NCI-H2227 treated with DMSO at 0.1 percent for 48 hours (cell line): ENCODE measurements around the gene INPP5E.
"Not testable (repeated sequence)": the region's sequence is repeated elsewhere in the genome, so short reads cannot be mapped to it uniquely, and the experiment has no call there.

ENCODE experiments used
- DNase-seq: peaks from one replicate; lab custom pipeline; 2025; lab: John Stamatoyannopoulos, UW

INPP5E gene

GRCh38 chr9:136426787-136427186 lies 12.9 kb downstream of the INPP5E start:
- DNase-seq: no peak

GRCh38 chr9:136425367-136425766 lies 14.3 kb downstream of the INPP5E start:
- not testable (repeated sequence) for DNase-seq

- no peak for DNase-seq
Measured at GRCh38 chr9:136424750-136425362, 14.8 kb downstream of the INPP5E start.

- no peak for DNase-seq
Measured at GRCh38 chr9:136423432-136424146, 16.1 kb downstream of the INPP5E start.

GRCh38 chr9:136422876-136423275 lies 16.8 kb downstream of the INPP5E start:
- no peak for DNase-seq

GRCh38 chr9:136421791-136422190 lies 17.9 kb downstream of the INPP5E start:
- no peak for DNase-seq

- no peak for DNase-seq
Measured at GRCh38 chr9:136419092-136419420, 20.6 kb downstream of the INPP5E start.

GRCh38 chr9:136418182-136419091 lies 21.2 kb downstream of the INPP5E start:
- no peak for DNase-seq

- DNase-seq: no peak
Measured at GRCh38 chr9:136416914-136417313, 22.7 kb downstream of the INPP5E start.

- DNase-seq: no peak
Measured at GRCh38 chr9:136416427-136416826, 23.2 kb downstream of the INPP5E start.

GRCh38 chr9:136412962-136413361 lies 26.7 kb downstream of the INPP5E start:
- DNase-seq: no peak

GRCh38 chr9:136411378-136411777 lies 28.3 kb downstream of the INPP5E start:
- no peak for DNase-seq

GRCh38 chr9:136410500-136411287 lies 29.0 kb downstream of the INPP5E start, which contains the start of the genes ENTR1 and PMPCA:
Gene ENTR1, minus strand, starts transcription at chr9:136410614. Its CDS starts 217 bp downstream, at chr9:136410397.
Gene PMPCA, plus strand, starts transcription at chr9:136410658. Its CDS starts 11 bp downstream, at chr9:136410669.
- peak; percentile 80 for DNase-seq

GRCh38 chr9:136409557-136410455 lies 29.8 kb downstream of the INPP5E start:
- no peak for DNase-seq

GRCh38 chr9:136407911-136408310 lies 31.7 kb downstream of the INPP5E start:
- DNase-seq: no peak

- DNase-seq: not testable (repeated sequence)
Measured at GRCh38 chr9:136407061-136407460, 32.6 kb downstream of the INPP5E start.

GRCh38 chr9:136405904-136406303 lies 33.7 kb downstream of the INPP5E start:
- DNase-seq: not testable (repeated sequence)

GRCh38 chr9:136405481-136405880 lies 34.2 kb downstream of the INPP5E start:
- no peak for DNase-seq

- no peak for DNase-seq
Measured at GRCh38 chr9:136404801-136405136, 34.9 kb downstream of the INPP5E start.

- no peak for DNase-seq
Measured at GRCh38 chr9:136403915-136404800, 35.5 kb downstream of the INPP5E start.
